ENCODE results near the gene FETUB.

DNA sequence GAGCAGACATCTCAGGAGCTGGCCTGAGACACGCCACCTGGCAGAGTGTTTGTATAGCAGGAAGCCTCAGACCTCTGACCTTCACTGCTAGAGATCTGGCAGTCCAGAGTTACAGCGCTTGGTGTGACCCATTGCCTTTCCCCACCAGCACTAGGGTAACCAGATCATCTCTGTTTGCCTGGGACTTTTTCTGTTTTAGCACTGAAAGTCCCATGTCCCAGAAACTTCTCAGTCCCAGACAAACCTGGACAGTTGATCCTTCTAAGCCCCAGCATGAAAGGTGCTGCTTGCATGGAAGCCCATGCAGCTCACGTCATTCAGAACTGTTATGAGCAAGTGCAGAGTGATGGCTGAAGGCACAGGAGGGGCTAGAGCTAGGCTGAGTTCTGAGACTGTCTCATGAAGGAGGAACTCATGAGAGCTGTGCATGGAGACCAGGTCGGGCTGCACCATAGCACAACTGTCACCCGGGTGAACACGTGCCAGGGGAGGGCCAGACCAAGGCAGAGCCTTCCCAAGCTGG, 45.5 kb upstream of the FETUB start:
- TF ChIP-seq, protein P1, sequence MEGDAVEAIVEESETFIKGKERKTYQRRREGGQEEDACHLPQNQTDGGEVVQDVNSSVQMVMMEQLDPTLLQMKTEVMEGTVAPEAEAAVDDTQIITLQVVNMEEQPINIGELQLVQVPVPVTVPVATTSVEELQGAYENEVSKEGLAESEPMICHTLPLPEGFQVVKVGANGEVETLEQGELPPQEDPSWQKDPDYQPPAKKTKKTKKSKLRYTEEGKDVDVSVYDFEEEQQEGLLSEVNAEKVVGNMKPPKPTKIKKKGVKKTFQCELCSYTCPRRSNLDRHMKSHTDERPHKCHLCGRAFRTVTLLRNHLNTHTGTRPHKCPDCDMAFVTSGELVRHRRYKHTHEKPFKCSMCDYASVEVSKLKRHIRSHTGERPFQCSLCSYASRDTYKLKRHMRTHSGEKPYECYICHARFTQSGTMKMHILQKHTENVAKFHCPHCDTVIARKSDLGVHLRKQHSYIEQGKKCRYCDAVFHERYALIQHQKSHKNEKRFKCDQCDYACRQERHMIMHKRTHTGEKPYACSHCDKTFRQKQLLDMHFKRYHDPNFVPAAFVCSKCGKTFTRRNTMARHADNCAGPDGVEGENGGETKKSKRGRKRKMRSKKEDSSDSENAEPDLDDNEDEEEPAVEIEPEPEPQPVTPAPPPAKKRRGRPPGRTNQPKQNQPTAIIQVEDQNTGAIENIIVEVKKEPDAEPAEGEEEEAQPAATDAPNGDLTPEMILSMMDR (IDR thresholded peaks at IDR 0.05; ENCODE audit: borderline replicate concordance, extremely low read depth, low read length, poor library complexity, severe bottlenecking): no peak
- no peak for TF ChIP-seq EZH2 (IDR thresholded peaks at IDR 0.05; ENCODE audit: borderline replicate concordance, low read depth, low read length, severe bottlenecking)

All from DND-41 (cell line).